Neural cell (in vitro differentiated cells): ENCODE results near the gene MRPS15. TPM values are rescaled to one million over a fixed set of nuclear protein-coding genes. Genes with fewer than 3 reads are reported as not detected.

Experiments used
- H2AFZ ChIP-seq: fragments of 200-600, 300-800 bp; sonication (generic), shearing (Covaris generic); 2 replicates; pipeline ENCODE4 v1.6.0; 2014; ENCODE audit warnings: low read depth, mild to moderate bottlenecking, antibody characterized with exemption, low read length, moderate library complexity
- H3F3A ChIP-seq: fragments of 200-600 bp; shearing (Covaris generic); 2 replicates; pipeline ENCODE4 v1.6.1; 2016; ENCODE audit warnings: mild to moderate bottlenecking, moderate library complexity, mixed read lengths, antibody characterized with exemption, low read length; ENCODE audit not compliant: insufficient read depth, poor library complexity, severe bottlenecking
- H3K27ac ChIP-seq: fragments of 200-600, 300-800 bp; sonication (generic), shearing (Covaris generic); 2 replicates; pipeline ENCODE4 v1.5.1; 2014; ENCODE audit warnings: mild to moderate bottlenecking, low read length, moderate library complexity
- H3K27me3 ChIP-seq: fragments of 300-800, 200-600 bp; sonication (generic), shearing (Covaris generic); 2 replicates; pipeline ENCODE4 v1.6.0; 2014; ENCODE audit warnings: mild to moderate bottlenecking, low read depth, low read length, moderate library complexity; ENCODE audit not compliant: insufficient read depth
- H3K36me3 ChIP-seq: fragments of 300-800, 200-600 bp; sonication (generic), shearing (Covaris generic); 2 replicates; pipeline ENCODE4 v1.5.1; 2014; ENCODE audit warnings: mild to moderate bottlenecking, antibody characterized with exemption, low read length, moderate library complexity; ENCODE audit not compliant: insufficient read depth
- H3K4me2 ChIP-seq: fragments of 300-800, 200-600 bp; sonication (generic), shearing (Covaris generic); 2 replicates; pipeline ENCODE4 v1.6.0; 2014; ENCODE audit warnings: mild to moderate bottlenecking, low read length
- H3K4me3 ChIP-seq: fragments of 300-800, 200-600 bp; sonication (generic), shearing (Covaris generic); 2 replicates; pipeline ENCODE4 v1.5.1; 2014; ENCODE audit warnings: mild to moderate bottlenecking, low read length, moderate library complexity
- H3K79me2 ChIP-seq: fragments of 200-600 bp; shearing (Covaris generic); replicated peaks from 2 replicates; pipeline ENCODE4 v1.6.0; 2014; ENCODE audit warnings: mild to moderate bottlenecking, low read length, moderate library complexity; ENCODE audit not compliant: insufficient read depth
- H3K9ac ChIP-seq: fragments of 300-800, 200-600 bp; sonication (generic), shearing (Covaris generic); 2 replicates; pipeline ENCODE4 v1.6.1; 2016; ENCODE audit warnings: mild to moderate bottlenecking, low read length, mixed read lengths
- H3K9me2 ChIP-seq: fragments of 200-600 bp; shearing (Covaris generic); 2 replicates; pipeline ENCODE4 v1.6.1; 2016; ENCODE audit warnings: mild to moderate bottlenecking, low read length, mixed read lengths; ENCODE audit not compliant: insufficient read depth
- H3K9me3 ChIP-seq: fragments of 200-600, 300-800 bp; sonication (generic), shearing (Covaris generic); 2 replicates; pipeline ENCODE4 v1.6.1; 2016; ENCODE audit warnings: mild to moderate bottlenecking, mixed run types, low read length, moderate library complexity, mixed read lengths
- H4K20me1 ChIP-seq: fragments of 200-600 bp; shearing (Covaris generic); 2 replicates; pipeline ENCODE4 v1.6.1; 2016; ENCODE audit warnings: mild to moderate bottlenecking, mixed run types; ENCODE audit not compliant: insufficient read depth
- CTCF ChIP-seq: fragments of 450-650 bp; IDR thresholded peaks from 2 replicates; pipeline ENCODE4 v1.5.1; 2014; ENCODE audit warnings: antibody characterized with exemption, mild to moderate bottlenecking, moderate library complexity; ENCODE audit not compliant: poor library complexity, severe bottlenecking
- EP300 ChIP-seq: fragments of 450-650 bp; conservative IDR thresholded peaks from 2 replicates; pipeline ENCODE4 v1.6.1; 2014; ENCODE audit warnings: antibody characterized with exemption, mild to moderate bottlenecking, moderate library complexity; ENCODE audit not compliant: poor library complexity, severe bottlenecking
- EZH2 ChIP-seq: fragments of 200-600, 300-800 bp; shearing (Covaris generic), sonication (generic); IDR thresholded peaks from 2 replicates; pipeline ENCODE4 v1.6.1; 2014; ENCODE audit warnings: antibody characterized with exemption, low read length, borderline replicate concordance, mild to moderate bottlenecking; ENCODE audit not compliant: insufficient read depth, poor library complexity, severe bottlenecking
- MXI1 ChIP-seq: fragments of 450-650 bp; conservative IDR thresholded peaks from 2 replicates; pipeline ENCODE4 v1.6.1; 2014; ENCODE audit warnings: antibody characterized with exemption, mild to moderate bottlenecking; ENCODE audit not compliant: poor library complexity, severe bottlenecking
- POLR2AphosphoS5 ChIP-seq: IDR thresholded peaks from 2 replicates; pipeline ENCODE4 v1.6.1; 2012
- RAD21 ChIP-seq: fragments of 450-650 bp; conservative IDR thresholded peaks from 2 replicates; pipeline ENCODE4 v1.6.1; 2014; ENCODE audit warnings: antibody characterized with exemption, mild to moderate bottlenecking, moderate library complexity
- SMC3 ChIP-seq: fragments of 450-650 bp; conservative IDR thresholded peaks from 2 replicates; pipeline ENCODE4 v1.6.1; 2014; ENCODE audit warnings: antibody characterized with exemption, mild to moderate bottlenecking, moderate library complexity; ENCODE audit not compliant: poor library complexity
- TAF1 ChIP-seq: IDR thresholded peaks from 2 replicates; pipeline ENCODE4 v1.6.1; 2012; ENCODE audit warnings: low read depth
- polyA plus RNA-seq: library from polyadenylated mRNA; depleted of rRNA; stranded (reverse); fragments of >200 nt; gene quantifications from 2 replicates; pipeline ENCODE4 v1.2.3, GENCODE V29; 2014
- TF ChIP-seq, protein P1 (sequence below): IDR thresholded peaks from 2 replicates; pipeline ENCODE4 v1.6.1; 2012; ENCODE audit warnings: borderline replicate concordance

Gene MRPS15
- polyA plus RNA-seq, 1 donor from 2014 or later = 65.6 TPM

GRCh38 chr1:36408479-36408878 is 55.7 kb downstream of the MRPS15 start:
- TF ChIP-seq EP300 (no peak), EZH2 (no peak), CTCF (no peak), MXI1 (no peak), RAD21 (no peak), TAF1 (no peak), SMC3 (no peak), POLR2AphosphoS5 (no peak)
- TF ChIP-seq, protein P1, sequence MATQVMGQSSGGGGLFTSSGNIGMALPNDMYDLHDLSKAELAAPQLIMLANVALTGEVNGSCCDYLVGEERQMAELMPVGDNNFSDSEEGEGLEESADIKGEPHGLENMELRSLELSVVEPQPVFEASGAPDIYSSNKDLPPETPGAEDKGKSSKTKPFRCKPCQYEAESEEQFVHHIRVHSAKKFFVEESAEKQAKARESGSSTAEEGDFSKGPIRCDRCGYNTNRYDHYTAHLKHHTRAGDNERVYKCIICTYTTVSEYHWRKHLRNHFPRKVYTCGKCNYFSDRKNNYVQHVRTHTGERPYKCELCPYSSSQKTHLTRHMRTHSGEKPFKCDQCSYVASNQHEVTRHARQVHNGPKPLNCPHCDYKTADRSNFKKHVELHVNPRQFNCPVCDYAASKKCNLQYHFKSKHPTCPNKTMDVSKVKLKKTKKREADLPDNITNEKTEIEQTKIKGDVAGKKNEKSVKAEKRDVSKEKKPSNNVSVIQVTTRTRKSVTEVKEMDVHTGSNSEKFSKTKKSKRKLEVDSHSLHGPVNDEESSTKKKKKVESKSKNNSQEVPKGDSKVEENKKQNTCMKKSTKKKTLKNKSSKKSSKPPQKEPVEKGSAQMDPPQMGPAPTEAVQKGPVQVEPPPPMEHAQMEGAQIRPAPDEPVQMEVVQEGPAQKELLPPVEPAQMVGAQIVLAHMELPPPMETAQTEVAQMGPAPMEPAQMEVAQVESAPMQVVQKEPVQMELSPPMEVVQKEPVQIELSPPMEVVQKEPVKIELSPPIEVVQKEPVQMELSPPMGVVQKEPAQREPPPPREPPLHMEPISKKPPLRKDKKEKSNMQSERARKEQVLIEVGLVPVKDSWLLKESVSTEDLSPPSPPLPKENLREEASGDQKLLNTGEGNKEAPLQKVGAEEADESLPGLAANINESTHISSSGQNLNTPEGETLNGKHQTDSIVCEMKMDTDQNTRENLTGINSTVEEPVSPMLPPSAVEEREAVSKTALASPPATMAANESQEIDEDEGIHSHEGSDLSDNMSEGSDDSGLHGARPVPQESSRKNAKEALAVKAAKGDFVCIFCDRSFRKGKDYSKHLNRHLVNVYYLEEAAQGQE = no peak
- no peaks in the 10 kb centered on the region for H3F3A ChIP-seq
- no peaks in the 10 kb centered on the region for H3K9me2 ChIP-seq
- no peak overlapping the region for H3K4me2 ChIP-seq
- no peaks in the 10 kb centered on the region for H3K9me3 ChIP-seq
- H2AFZ ChIP-seq = no peak overlapping the region
- no peaks in the 10 kb centered on the region for H3K79me2 ChIP-seq
- no peaks in the 10 kb centered on the region for H4K20me1 ChIP-seq
- no peak overlapping the region for H3K27ac ChIP-seq
- H3K36me3 ChIP-seq = no peaks in the 10 kb centered on the region
- no peak overlapping the region for H3K9ac ChIP-seq
- no peak overlapping the region for H3K4me3 ChIP-seq
- H3K27me3 ChIP-seq = no peaks in the 10 kb centered on the region

GRCh38 chr1:36406440-36406839 is 57.7 kb downstream of the MRPS15 start:
- TF ChIP-seq EP300 = no peak
- TF ChIP-seq EZH2 = no peak
- TF ChIP-seq CTCF = no peak
- TF ChIP-seq POLR2AphosphoS5 = no peak
- no peak for TF ChIP-seq RAD21
- TF ChIP-seq SMC3 = no peak
- TF ChIP-seq, protein P1 = no peak
- no peak for TF ChIP-seq MXI1
- no peak for TF ChIP-seq TAF1
- no peak overlapping the region for H2AFZ ChIP-seq
- H3K27ac ChIP-seq = no peak overlapping the region
- no peaks in the 10 kb centered on the region for H3K36me3 ChIP-seq
- H3K4me2 ChIP-seq = no peak overlapping the region
- no peaks in the 10 kb centered on the region for H3K9me2 ChIP-seq
- no peak overlapping the region for H3K4me3 ChIP-seq
- H3K9ac ChIP-seq = no peak overlapping the region
- H3K9me3 ChIP-seq = no peaks in the 10 kb centered on the region
- no peaks in the 10 kb centered on the region for H4K20me1 ChIP-seq
- no peaks in the 10 kb centered on the region for H3F3A ChIP-seq
- no peaks in the 10 kb centered on the region for H3K27me3 ChIP-seq
- H3K79me2 ChIP-seq = no peaks in the 10 kb centered on the region
